Smooth muscle cell (in vitro differentiated cells): ENCODE measurements around the gene ZMYM5. TPM values are rescaled to one million over a fixed set of nuclear protein-coding genes. Genes with fewer than 3 reads are reported as not detected.
A peak's percentile ranks its signal among the peaks of the same experiment; 100 is the strongest.

Experiments used
- DNase-seq: peaks from one replicate; lab custom pipeline; 2025; ENCODE audit not compliant: unreplicated experiment; lab: John Stamatoyannopoulos, UW
- H2AFZ ChIP-seq: fragments of 200-600 bp; sonication (generic); 2 replicates; pipeline ENCODE4 v1.6.0; 2016; ENCODE audit warnings: antibody characterized with exemption, low read depth, mild to moderate bottlenecking
- H3F3A ChIP-seq: fragments of 200-600 bp; sonication (generic); 2 replicates; pipeline ENCODE4 v1.6.0; 2017; ENCODE audit warnings: antibody characterized with exemption, low read depth
- H3K27ac ChIP-seq: fragments of 200-600 bp; sonication (generic); 2 replicates; pipeline ENCODE4 v1.5.1; 2016; ENCODE audit warnings: low read depth, mild to moderate bottlenecking
- H3K27me3 ChIP-seq: fragments of 200-600 bp; sonication (generic); 2 replicates; pipeline ENCODE4 v1.6.1; 2016; ENCODE audit warnings: low read depth, mild to moderate bottlenecking
- H3K36me3 ChIP-seq: fragments of 200-600 bp; sonication (generic); 2 replicates; pipeline ENCODE4 v1.5.1; 2016; ENCODE audit warnings: low read depth
- H3K4me1 ChIP-seq: fragments of 200-600 bp; sonication (generic); 2 replicates; pipeline ENCODE4 v1.5.1; 2016; ENCODE audit warnings: low read depth
- H3K4me2 ChIP-seq: fragments of 200-600 bp; sonication (generic); 2 replicates; pipeline ENCODE4 v1.6.0; 2016; ENCODE audit warnings: mild to moderate bottlenecking
- H3K4me3 ChIP-seq: fragments of 200-600 bp; sonication (generic); 2 replicates; pipeline ENCODE4 v1.5.1; 2016; ENCODE audit warnings: mild to moderate bottlenecking
- H3K79me2 ChIP-seq: fragments of 200-600 bp; sonication (generic); 2 replicates; pipeline ENCODE4 v1.6.0; 2016; ENCODE audit warnings: low read depth, mild to moderate bottlenecking
- H3K9ac ChIP-seq: fragments of 200-600 bp; sonication (generic); 2 replicates; pipeline ENCODE4 v1.6.0; 2016; ENCODE audit warnings: low read depth
- H3K9me3 ChIP-seq: fragments of 200-600 bp; sonication (generic); replicated peaks from 2 replicates; pipeline ENCODE4 v1.5.1; 2016; ENCODE audit warnings: low read depth
- H4K20me1 ChIP-seq: fragments of 200-600 bp; sonication (generic); 2 replicates; pipeline ENCODE4 v1.6.0; 2016; ENCODE audit warnings: low read depth
- CTCF ChIP-seq: fragments of 200-600 bp; sonication (generic); IDR thresholded peaks from 2 replicates; pipeline ENCODE4 v1.5.1; 2017; ENCODE audit warnings: borderline replicate concordance, mild to moderate bottlenecking, antibody characterized with exemption; ENCODE audit not compliant: insufficient read depth, poor library complexity, severe bottlenecking
- WGBS: methylation state at CpG from one replicate; pipeline ENCODE4 v1.1.7; 2016; ENCODE audit warnings: low lambda C conversion rate; 5-methylcytosine and 5-hydroxymethylcytosine counted together
- polyA plus RNA-seq: library from polyadenylated mRNA; unstranded; fragments of >200 nt; fragmentation: Nextera tagmentation; extraction: Ambion mirVana; gene quantifications from 2 replicates; pipeline ENCODE4 v1.2.1, GENCODE V29; 2016
- total RNA-seq: library from RNA; depleted of rRNA; stranded (reverse); fragments of >200 nt; gene quantifications from 2 replicates; pipeline ENCODE4 v1.2.3, GENCODE V29; 2014

The ZMYM5 gene
- total and polyA plus RNA-seq, 2 experiments from 2014 or later: 14.1 to 20.9 TPM

DNA sequence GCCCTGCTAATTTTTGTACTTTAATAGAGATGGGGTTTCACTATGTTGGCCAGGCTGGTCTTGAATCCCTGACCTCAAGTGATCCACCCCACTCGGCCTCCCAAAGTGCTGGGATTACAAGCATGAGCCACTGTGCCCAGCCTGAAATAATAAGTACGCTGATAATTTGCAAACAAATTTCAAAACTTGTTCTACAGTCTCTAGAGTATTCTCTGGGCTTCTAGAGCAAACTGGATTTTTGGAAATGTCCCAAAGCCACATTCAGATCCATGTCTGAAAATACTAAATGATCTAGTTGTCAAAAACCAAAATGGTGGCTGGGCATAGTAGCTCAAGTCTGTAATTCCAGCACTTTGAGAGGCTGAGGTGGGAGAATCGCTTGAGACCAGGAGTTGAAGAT is 40.8 kb downstream of the ZMYM5 start:
- peaks cover 32% of the 10 kb centered on the region for H4K20me1 ChIP-seq
- no peak overlapping the region for H3K27ac ChIP-seq
- H3K4me3 ChIP-seq: no peak overlapping the region
- no peaks in the 10 kb centered on the region for H3F3A ChIP-seq
- no peak overlapping the region for H2AFZ ChIP-seq
- WGBS: 93% methylated on average over 3 of the region's 3 CpGs
- H3K36me3 ChIP-seq: peaks cover 18% of the 10 kb centered on the region
- H3K27me3 ChIP-seq: no peaks in the 10 kb centered on the region
- no peaks in the 10 kb centered on the region for H3K4me1 ChIP-seq
- H3K9ac ChIP-seq: no peak overlapping the region
- TF ChIP-seq CTCF: no peak
- H3K9me3 ChIP-seq: no peaks in the 10 kb centered on the region
- DNase-seq: no peak
- H3K4me2 ChIP-seq: no peak overlapping the region
- H3K79me2 ChIP-seq: no peaks in the 10 kb centered on the region

- Histone ChIP-seq H3K4me1 (no peaks in the 10 kb centered on the region), H3K79me2 (no peaks in the 10 kb centered on the region), H3K9ac (no peak overlapping the region), H3K4me2 (no peak overlapping the region), H3K36me3 (peaks cover 7% of the 10 kb centered on the region), H3F3A (peaks cover 3% of the 10 kb centered on the region), H3K27ac (no peak overlapping the region), H4K20me1 (peaks cover 33% of the 10 kb centered on the region), H3K4me3 (no peak overlapping the region), H3K9me3 (no peaks in the 10 kb centered on the region), H2AFZ (no peak overlapping the region), H3K27me3 (no peaks in the 10 kb centered on the region)
- TF ChIP-seq CTCF: peak; percentile 56
- WGBS: 43% methylated on average over 27 of the region's 27 CpGs
- no peak for DNase-seq
Measured at GRCh38 chr13:19818223-19818842, 45.1 kb downstream of the ZMYM5 start.

- DNase-seq: no peak
- Histone ChIP-seq H3K27me3 (no peaks in the 10 kb centered on the region), H3K36me3 (peaks cover 4% of the 10 kb centered on the region)
Measured at GRCh38 chr13:19817510-19818158, 45.8 kb downstream of the ZMYM5 start.

More at GRCh38 chr13:19817510-19818158, 45.8 kb downstream of the ZMYM5 start:
- Histone ChIP-seq H3F3A (peaks cover 3% of the 10 kb centered on the region), H2AFZ (no peak overlapping the region), H3K4me2 (no peak overlapping the region), H3K4me3 (no peak overlapping the region), H3K4me1 (no peaks in the 10 kb centered on the region), H3K9ac (no peak overlapping the region), H3K79me2 (no peaks in the 10 kb centered on the region), H4K20me1 (peaks cover 33% of the 10 kb centered on the region), H3K9me3 (no peaks in the 10 kb centered on the region), H3K27ac (no peak overlapping the region)
- WGBS: 93% methylated on average over 7 of the region's 7 CpGs
- no peak for TF ChIP-seq CTCF
